Activated CD4-positive, alpha-beta T cell treated with anti-CD3 and anti-CD28 coated beads, Interleukin-2, amount 10 ng/mL, durations not matched to agents 24 days and 14 days (primary cell): ENCODE measurements around the gene COL19A1. TPM values are rescaled to one million over a fixed set of nuclear protein-coding genes. Genes with fewer than 3 reads are reported as not detected.

Experiments
- DNase-seq: peaks from one replicate; pipeline ENCODE4 v3.0.0; 2022
- H3K27ac Mint-ChIP-seq: one replicate; pipeline ENCODE4 v1.8.0; 2022; ENCODE audit warnings: mild to moderate bottlenecking, mixed read lengths
- H3K27me3 Mint-ChIP-seq: one replicate; pipeline ENCODE4 v1.8.0; 2022; ENCODE audit warnings: mixed read lengths
- H3K36me3 Mint-ChIP-seq: one replicate; pipeline ENCODE4 v1.8.0; 2022; ENCODE audit warnings: low read depth, mild to moderate bottlenecking, mixed read lengths
- H3K4me1 Mint-ChIP-seq: one replicate; pipeline ENCODE4 v1.8.0; 2021; ENCODE audit warnings: mixed read lengths
- H3K4me3 Mint-ChIP-seq: one replicate; pipeline ENCODE4 v1.8.0; 2022; ENCODE audit warnings: mild to moderate bottlenecking, moderate library complexity, mixed read lengths
- H3K9me3 Mint-ChIP-seq: one replicate; pipeline ENCODE4 v1.8.0; 2021; ENCODE audit warnings: mixed read lengths
- intact Hi-C: fragments of 100-400 bp; cut with micrococcal nuclease; formaldehyde crosslinking; loops from one replicate; pipeline ENCODE4 v1.15.1; 2023
- total RNA-seq: library from RNA; stranded (reverse); gene quantifications from 2 replicates; pipeline ENCODE4 v1.2.3, GENCODE V29; 2022

COL19A1 gene
- total RNA-seq, 1 donor from 2014 or later, result not detected

GRCh38 chr6:70099732-70100131, 233.4 kb downstream of the COL19A1 start:
- Mint-ChIP-seq H3K27ac (no peak overlapping the region), H3K9me3 (no peaks in the 10 kb centered on the region), H3K36me3 (no peaks in the 10 kb centered on the region), H3K4me1 (no peaks in the 10 kb centered on the region), H3K27me3 (peaks cover 2% of the 10 kb centered on the region), H3K4me3 (no peak overlapping the region)
- intact Hi-C loops, result loop anchor here (10.0 kb wide), 1 partner anchor 265 kb away; no protein-coding TSS in a partner anchor
- DNase-seq, result no peak

GRCh38 chr6:70103798-70104197, 237.4 kb downstream of the COL19A1 start:
- no peak overlapping the region for H3K4me3 Mint-ChIP-seq
- H3K27me3 Mint-ChIP-seq, result peaks cover 4% of the 10 kb centered on the region
- H3K36me3 Mint-ChIP-seq, result no peaks in the 10 kb centered on the region
- intact Hi-C loops, result loop anchor here (10.0 kb wide), 1 partner anchor 269 kb away; no protein-coding TSS in a partner anchor
- no peak overlapping the region for H3K27ac Mint-ChIP-seq
- no peaks in the 10 kb centered on the region for H3K4me1 Mint-ChIP-seq
- DNase-seq, result no peak
- no peaks in the 10 kb centered on the region for H3K9me3 Mint-ChIP-seq

- intact Hi-C loops, result loop anchor here (5.0 to 10.0 kb wide), 3 partner anchors 273 to 1471 kb away; partner anchors contain the start of gene ADGRB3
- H3K4me1 Mint-ChIP-seq, result no peaks in the 10 kb centered on the region
- DNase-seq, result peak; percentile 60
- H3K27ac Mint-ChIP-seq, result no peak overlapping the region
- H3K4me3 Mint-ChIP-seq, result no peak overlapping the region
- no peaks in the 10 kb centered on the region for H3K9me3 Mint-ChIP-seq
- H3K36me3 Mint-ChIP-seq, result no peaks in the 10 kb centered on the region
- H3K27me3 Mint-ChIP-seq, result peaks cover 10% of the 10 kb centered on the region
These were observed 241.7 kb downstream of the COL19A1 start for GRCh38 chr6:70107852-70108629.

- H3K36me3 Mint-ChIP-seq, result no peaks in the 10 kb centered on the region
- peaks cover 10% of the 10 kb centered on the region for H3K27me3 Mint-ChIP-seq
- H3K4me3 Mint-ChIP-seq, result no peak overlapping the region
- no peaks in the 10 kb centered on the region for H3K9me3 Mint-ChIP-seq
- intact Hi-C loops, result no loop called here
- DNase-seq, result no peak
- H3K27ac Mint-ChIP-seq, result no peak overlapping the region
- H3K4me1 Mint-ChIP-seq, result no peaks in the 10 kb centered on the region
These were observed 244.0 kb downstream of the COL19A1 start for GRCh38 chr6:70110126-70111022.

- Mint-ChIP-seq H3K9me3 (no peaks in the 10 kb centered on the region), H3K27ac (no peak overlapping the region), H3K36me3 (no peaks in the 10 kb centered on the region), H3K4me3 (no peak overlapping the region), H3K27me3 (peaks cover 14% of the 10 kb centered on the region), H3K4me1 (no peaks in the 10 kb centered on the region)
- intact Hi-C loops, result no loop called here
- no peak for DNase-seq
These were observed 245.4 kb downstream of the COL19A1 start for GRCh38 chr6:70111737-70112136.

- Mint-ChIP-seq H3K27me3 (peaks cover 14% of the 10 kb centered on the region), H3K9me3 (no peaks in the 10 kb centered on the region), H3K27ac (no peak overlapping the region), H3K36me3 (no peaks in the 10 kb centered on the region), H3K4me1 (no peaks in the 10 kb centered on the region), H3K4me3 (no peak overlapping the region)
- no peak for DNase-seq
- intact Hi-C loops, result no loop called here
These were observed 246.4 kb downstream of the COL19A1 start for GRCh38 chr6:70112716-70113115.

GRCh38 chr6:70113171-70113570, 246.8 kb downstream of the COL19A1 start:
- no peak for DNase-seq
- H3K4me3 Mint-ChIP-seq, result no peak overlapping the region
- H3K36me3 Mint-ChIP-seq, result no peaks in the 10 kb centered on the region
- peaks cover 14% of the 10 kb centered on the region for H3K27me3 Mint-ChIP-seq
- H3K9me3 Mint-ChIP-seq, result no peaks in the 10 kb centered on the region
- intact Hi-C loops, result no loop called here
- no peaks in the 10 kb centered on the region for H3K4me1 Mint-ChIP-seq
- H3K27ac Mint-ChIP-seq, result no peak overlapping the region

GRCh38 chr6:70118670-70119069, 252.3 kb downstream of the COL19A1 start:
- intact Hi-C loops, result no loop called here
- Mint-ChIP-seq H3K36me3 (no peaks in the 10 kb centered on the region), H3K27ac (no peak overlapping the region), H3K9me3 (no peaks in the 10 kb centered on the region), H3K4me1 (no peaks in the 10 kb centered on the region), H3K4me3 (no peak overlapping the region), H3K27me3 (peaks cover 8% of the 10 kb centered on the region)
- no peak for DNase-seq

- Mint-ChIP-seq H3K4me1 (no peaks in the 10 kb centered on the region), H3K4me3 (no peak overlapping the region), H3K27ac (no peak overlapping the region), H3K27me3 (peaks cover 8% of the 10 kb centered on the region), H3K36me3 (no peaks in the 10 kb centered on the region), H3K9me3 (no peaks in the 10 kb centered on the region)
- DNase-seq, result no peak
- intact Hi-C loops, result no loop called here
These were observed 253.0 kb downstream of the COL19A1 start for GRCh38 chr6:70119218-70119835.

GRCh38 chr6:70124443-70124842, 258.1 kb downstream of the COL19A1 start:
- intact Hi-C loops, result no loop called here
- DNase-seq, result no peak
- H3K27ac Mint-ChIP-seq, result no peak overlapping the region

GRCh38 chr6:70124882-70125545, 258.7 kb downstream of the COL19A1 start:
- DNase-seq, result no peak
- no peaks in the 10 kb centered on the region for H3K36me3 Mint-ChIP-seq
- H3K4me1 Mint-ChIP-seq, result no peaks in the 10 kb centered on the region
- no peak overlapping the region for H3K27ac Mint-ChIP-seq
- H3K4me3 Mint-ChIP-seq, result no peak overlapping the region
- intact Hi-C loops, result no loop called here
- H3K9me3 Mint-ChIP-seq, result no peaks in the 10 kb centered on the region
- no peaks in the 10 kb centered on the region for H3K27me3 Mint-ChIP-seq

More at GRCh38 chr6:70124443-70124842, 258.1 kb downstream of the COL19A1 start:
- Mint-ChIP-seq H3K4me1 (no peaks in the 10 kb centered on the region), H3K27me3 (no peaks in the 10 kb centered on the region), H3K9me3 (no peaks in the 10 kb centered on the region), H3K36me3 (no peaks in the 10 kb centered on the region), H3K4me3 (no peak overlapping the region)

GRCh38 chr6:70125602-70126001, 259.2 kb downstream of the COL19A1 start:
- H3K4me3 Mint-ChIP-seq, result no peak overlapping the region
- intact Hi-C loops, result no loop called here

GRCh38 chr6:70129341-70129740, 263.0 kb downstream of the COL19A1 start:
- no peak for DNase-seq
- no peaks in the 10 kb centered on the region for H3K4me1 Mint-ChIP-seq
- H3K9me3 Mint-ChIP-seq, result no peaks in the 10 kb centered on the region
- no peaks in the 10 kb centered on the region for H3K36me3 Mint-ChIP-seq
- H3K4me3 Mint-ChIP-seq, result no peak overlapping the region
- H3K27me3 Mint-ChIP-seq, result no peaks in the 10 kb centered on the region
- H3K27ac Mint-ChIP-seq, result no peak overlapping the region
- intact Hi-C loops, result no loop called here

More at GRCh38 chr6:70125602-70126001, 259.2 kb downstream of the COL19A1 start:
- Mint-ChIP-seq H3K27ac (no peak overlapping the region), H3K9me3 (no peaks in the 10 kb centered on the region), H3K27me3 (no peaks in the 10 kb centered on the region), H3K4me1 (no peaks in the 10 kb centered on the region), H3K36me3 (no peaks in the 10 kb centered on the region)
- DNase-seq, result no peak
